HFFc6 (cell line): ENCODE measurements around the gene DDX1. TPM values are rescaled to one million over a fixed set of nuclear protein-coding genes. Genes with fewer than 3 reads are reported as not detected.
"Not testable (repeated sequence)": the region's sequence is repeated elsewhere in the genome, so short reads cannot be mapped to it uniquely, and the experiment has no call there.

Experiments
- DNase-seq: peaks from one replicate; pipeline ENCODE4 v3.0.0-alpha.2; 2018
- H3K27ac Mint-ChIP-seq: 2 replicates; pipeline ENCODE4 v1.8.0; 2020; ENCODE audit warnings: mild to moderate bottlenecking, mixed read lengths
- H3K27me3 Mint-ChIP-seq: 2 replicates; pipeline ENCODE4 v1.8.0; 2021; ENCODE audit warnings: mild to moderate bottlenecking, moderate library complexity, mixed read lengths; ENCODE audit not compliant: insufficient read depth
- H3K36me3 Mint-ChIP-seq: 2 replicates; pipeline ENCODE4 v1.8.0; 2021; ENCODE audit warnings: low read depth, mixed read lengths
- H3K4me1 Mint-ChIP-seq: 2 replicates; pipeline ENCODE4 v1.8.0; 2020; ENCODE audit warnings: low read depth, mixed read lengths
- H3K4me3 Mint-ChIP-seq: 2 replicates; pipeline ENCODE4 v1.8.0; 2020; ENCODE audit warnings: mild to moderate bottlenecking, moderate library complexity, mixed read lengths
- H3K9me3 Mint-ChIP-seq: 2 replicates; pipeline ENCODE4 v1.8.0; 2020; ENCODE audit warnings: mild to moderate bottlenecking, mixed read lengths
- total RNA-seq, 6 experiments: library from RNA; stranded (reverse); fragmentation: NEBNext Ultra II Directional; extraction: Animal tissue kit (Norgen Biotek cat#: 25700); gene quantifications; 2 replicates in 1 of 6; 3 replicates in 5 of 6; pipeline ENCODE4 v1.2.3, GENCODE V29; 2021
- TF ChIP-seq, protein P1 (sequence below): fragments of 200-600 bp; sonication (generic); IDR thresholded peaks from 2 replicates; pipeline ENCODE4 v1.5.0; 2021; ENCODE audit warnings: antibody characterized with exemption, mild to moderate bottlenecking

The DDX1 gene
- total RNA-seq, 6 experiments from 2014 or later = 111 to 123 (median 113) TPM

DNA sequence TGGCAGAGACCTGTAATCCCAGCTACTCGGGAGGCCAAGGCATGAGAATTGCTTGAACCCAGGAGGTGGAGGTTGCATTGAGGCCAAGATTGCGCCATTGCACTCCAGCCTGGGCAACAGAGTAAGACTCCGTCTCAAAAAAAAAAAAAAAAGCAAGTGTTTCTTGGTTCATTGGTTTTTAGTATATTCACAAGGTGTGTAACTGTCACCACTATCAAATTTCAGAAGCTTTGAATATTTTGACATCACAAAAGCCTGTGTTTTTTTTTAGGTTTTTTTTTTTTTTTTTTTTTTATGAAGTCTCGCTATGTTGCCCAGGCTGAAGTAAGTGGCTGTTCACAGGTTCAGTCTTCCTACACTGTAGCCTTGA lies 16.7 kb downstream of the DDX1 start:
- TF ChIP-seq, protein P1, sequence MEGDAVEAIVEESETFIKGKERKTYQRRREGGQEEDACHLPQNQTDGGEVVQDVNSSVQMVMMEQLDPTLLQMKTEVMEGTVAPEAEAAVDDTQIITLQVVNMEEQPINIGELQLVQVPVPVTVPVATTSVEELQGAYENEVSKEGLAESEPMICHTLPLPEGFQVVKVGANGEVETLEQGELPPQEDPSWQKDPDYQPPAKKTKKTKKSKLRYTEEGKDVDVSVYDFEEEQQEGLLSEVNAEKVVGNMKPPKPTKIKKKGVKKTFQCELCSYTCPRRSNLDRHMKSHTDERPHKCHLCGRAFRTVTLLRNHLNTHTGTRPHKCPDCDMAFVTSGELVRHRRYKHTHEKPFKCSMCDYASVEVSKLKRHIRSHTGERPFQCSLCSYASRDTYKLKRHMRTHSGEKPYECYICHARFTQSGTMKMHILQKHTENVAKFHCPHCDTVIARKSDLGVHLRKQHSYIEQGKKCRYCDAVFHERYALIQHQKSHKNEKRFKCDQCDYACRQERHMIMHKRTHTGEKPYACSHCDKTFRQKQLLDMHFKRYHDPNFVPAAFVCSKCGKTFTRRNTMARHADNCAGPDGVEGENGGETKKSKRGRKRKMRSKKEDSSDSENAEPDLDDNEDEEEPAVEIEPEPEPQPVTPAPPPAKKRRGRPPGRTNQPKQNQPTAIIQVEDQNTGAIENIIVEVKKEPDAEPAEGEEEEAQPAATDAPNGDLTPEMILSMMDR = no peak
- H3K4me3 Mint-ChIP-seq = no peak overlapping the region
- no peak for DNase-seq
- no peaks in the 10 kb centered on the region for H3K9me3 Mint-ChIP-seq
- peaks cover 45% of the 10 kb centered on the region for H3K36me3 Mint-ChIP-seq
- 0 out of 2 replicates have a peak, but pooled peaks cover under 1% of the 10 kb centered on the region for H3K27me3 Mint-ChIP-seq
- peaks cover 2% of the 10 kb centered on the region; the same call in 1 of the 2 replicates for H3K4me1 Mint-ChIP-seq
- no peak overlapping the region for H3K27ac Mint-ChIP-seq

DNA sequence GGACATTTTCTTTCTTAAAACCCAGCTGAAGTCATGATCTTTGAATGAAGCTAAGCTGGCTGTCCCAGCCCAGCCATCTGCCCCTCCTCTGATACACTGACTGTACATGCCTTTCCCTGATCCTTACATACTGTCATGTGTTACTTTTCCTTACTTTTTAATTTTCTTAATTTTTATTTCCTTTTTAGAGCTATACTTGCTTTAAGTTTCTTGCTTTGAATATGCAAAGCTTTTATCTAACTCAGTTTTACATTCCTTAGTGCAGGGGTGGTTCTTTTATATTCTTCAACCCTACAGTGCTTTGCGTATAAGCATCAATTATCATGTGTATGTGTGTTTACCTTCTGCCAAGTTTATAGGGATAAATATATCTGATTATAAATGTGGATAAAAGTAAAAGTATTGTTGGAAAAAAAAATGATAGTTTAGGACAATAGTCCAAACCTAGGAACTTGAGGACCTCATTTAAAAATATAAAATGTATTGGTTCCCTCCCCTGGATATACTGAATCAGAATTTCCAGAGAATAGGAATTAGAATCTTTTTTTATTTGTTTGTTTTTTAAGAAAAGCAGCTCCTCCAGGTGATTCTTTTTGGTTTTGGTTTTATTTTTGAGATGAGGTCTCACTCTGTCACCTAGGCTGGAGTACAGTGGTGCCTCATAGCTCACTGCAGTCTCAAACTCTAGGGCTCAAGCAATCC lies 17.8 kb downstream of the DDX1 start:
- Mint-ChIP-seq H3K4me3 (no peak overlapping the region), H3K36me3 (peaks cover 49% of the 10 kb centered on the region), H3K9me3 (no peaks in the 10 kb centered on the region), H3K27me3 (peaks cover 3% of the 10 kb centered on the region; the same call in 1 of the 2 replicates), H3K27ac (no peak overlapping the region), H3K4me1 (peaks cover 6% of the 10 kb centered on the region; the same call in 1 of the 2 replicates)
- no peak for DNase-seq
- TF ChIP-seq, protein P1 = no peak

DNA sequence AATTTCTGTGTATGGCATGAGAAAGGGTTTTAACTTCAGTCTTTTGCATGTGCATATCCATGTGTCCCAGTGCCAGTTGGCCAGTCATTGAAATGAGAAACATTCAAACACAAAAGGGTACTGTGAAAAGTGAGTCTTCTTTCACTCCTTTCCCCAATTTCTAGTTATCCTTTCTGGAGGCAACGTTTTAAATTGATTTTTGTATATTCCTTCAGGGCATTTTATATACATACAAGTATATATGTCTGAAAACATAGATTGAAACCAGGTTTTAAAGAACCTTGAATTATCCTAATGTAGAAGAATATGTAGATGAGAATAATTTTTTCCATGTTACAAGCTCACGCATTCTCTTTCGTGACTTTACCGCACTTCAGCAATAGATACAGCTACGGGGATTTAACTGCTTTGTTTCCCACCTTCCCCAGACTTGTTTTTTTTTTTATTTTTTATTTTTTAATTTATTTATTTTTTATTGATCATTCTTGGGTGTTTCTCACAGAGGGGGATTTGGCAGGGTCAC lies 18.8 kb downstream of the DDX1 start:
- H3K27ac Mint-ChIP-seq = no peak overlapping the region
- H3K27me3 Mint-ChIP-seq = peaks cover 3% of the 10 kb centered on the region; the same call in 1 of the 2 replicates
- peaks cover 6% of the 10 kb centered on the region; the same call in 1 of the 2 replicates for H3K4me1 Mint-ChIP-seq

DNA sequence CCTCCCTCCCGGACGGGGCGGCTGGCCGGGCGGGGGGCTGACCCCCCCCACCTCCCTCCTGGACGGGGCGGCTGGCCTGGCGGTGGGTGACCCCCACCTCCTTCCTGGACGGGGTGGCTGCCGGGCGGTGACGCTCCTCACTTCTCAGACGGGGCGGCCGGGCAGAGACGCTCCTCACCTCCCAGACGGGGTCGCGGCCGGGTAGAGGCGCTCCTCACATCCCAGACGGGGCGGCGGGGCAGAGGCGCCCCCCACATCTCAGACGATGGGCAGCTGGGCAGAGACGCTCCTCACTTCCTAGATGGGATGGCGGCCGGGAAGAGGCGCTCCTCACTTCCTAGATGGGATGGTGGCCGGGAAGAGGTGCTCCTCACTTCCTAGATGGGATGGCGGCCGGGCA lies 20.4 kb downstream of the DDX1 start:
- not testable (repeated sequence) for H3K4me1 Mint-ChIP-seq, H3K4me3 Mint-ChIP-seq, H3K9me3 Mint-ChIP-seq, DNase-seq, H3K27me3 Mint-ChIP-seq, H3K27ac Mint-ChIP-seq
- peaks cover 39% of the 10 kb centered on the region for H3K36me3 Mint-ChIP-seq

More for the DNA sequence above, 18.8 kb downstream of the DDX1 start:
- TF ChIP-seq, protein P1 = no peak
- Mint-ChIP-seq H3K4me3 (no peak overlapping the region), H3K9me3 (no peaks in the 10 kb centered on the region), H3K36me3 (peaks cover 45% of the 10 kb centered on the region)
- DNase-seq = no peak

DNA sequence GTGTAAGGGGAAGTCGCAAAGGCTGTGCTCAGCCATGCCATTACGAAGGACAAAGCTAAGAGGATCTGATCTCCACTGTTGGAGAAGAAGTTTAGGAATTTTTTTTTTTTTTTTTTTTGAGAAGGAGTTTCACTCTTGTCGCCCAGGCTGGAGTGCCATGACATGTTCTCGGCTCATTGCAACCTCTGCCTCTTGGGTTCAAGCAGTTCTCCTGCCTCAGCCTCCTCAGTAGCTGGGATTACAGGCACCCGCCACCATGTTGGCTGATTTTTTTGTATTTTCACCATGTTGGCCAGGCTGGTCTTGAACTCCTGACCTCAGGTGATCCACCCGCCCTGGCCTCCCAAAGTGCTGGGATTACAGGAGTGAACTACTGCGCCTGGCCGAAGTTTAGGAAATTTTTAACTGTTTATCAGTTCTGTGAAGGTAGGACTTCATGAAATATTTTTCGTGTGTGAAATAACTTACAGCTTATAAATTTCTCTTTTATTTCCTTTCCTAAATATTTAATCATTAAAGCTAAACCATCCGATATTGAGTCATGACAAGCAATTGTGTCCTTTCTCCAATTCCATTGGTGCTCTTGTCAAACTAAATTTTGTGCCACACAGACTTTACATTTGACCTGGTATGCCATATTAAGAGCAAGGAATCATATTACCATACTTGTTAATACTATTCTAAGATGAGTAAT lies 22.2 kb downstream of the DDX1 start:
- Mint-ChIP-seq H3K4me1 (peaks cover 6% of the 10 kb centered on the region; the same call in 1 of the 2 replicates), H3K4me3 (no peak overlapping the region), H3K27ac (no peak overlapping the region), H3K27me3 (peaks cover 3% of the 10 kb centered on the region; the same call in 1 of the 2 replicates), H3K36me3 (peaks cover 28% of the 10 kb centered on the region), H3K9me3 (no peaks in the 10 kb centered on the region)
- TF ChIP-seq, protein P1 = no peak
- no peak for DNase-seq
